ENCODE results near the gene XIRP1.

The XIRP1 gene

GRCh38 chr3:39144095-39144747 is 48.2 kb downstream of the XIRP1 start:
- DNase-seq (ENCODE audit: extremely low read depth, low read depth): no peak
- no peak for TF ChIP-seq CTCF (IDR thresholded peaks at IDR 0.05; ENCODE audit: low read depth, low read length)

DNA sequence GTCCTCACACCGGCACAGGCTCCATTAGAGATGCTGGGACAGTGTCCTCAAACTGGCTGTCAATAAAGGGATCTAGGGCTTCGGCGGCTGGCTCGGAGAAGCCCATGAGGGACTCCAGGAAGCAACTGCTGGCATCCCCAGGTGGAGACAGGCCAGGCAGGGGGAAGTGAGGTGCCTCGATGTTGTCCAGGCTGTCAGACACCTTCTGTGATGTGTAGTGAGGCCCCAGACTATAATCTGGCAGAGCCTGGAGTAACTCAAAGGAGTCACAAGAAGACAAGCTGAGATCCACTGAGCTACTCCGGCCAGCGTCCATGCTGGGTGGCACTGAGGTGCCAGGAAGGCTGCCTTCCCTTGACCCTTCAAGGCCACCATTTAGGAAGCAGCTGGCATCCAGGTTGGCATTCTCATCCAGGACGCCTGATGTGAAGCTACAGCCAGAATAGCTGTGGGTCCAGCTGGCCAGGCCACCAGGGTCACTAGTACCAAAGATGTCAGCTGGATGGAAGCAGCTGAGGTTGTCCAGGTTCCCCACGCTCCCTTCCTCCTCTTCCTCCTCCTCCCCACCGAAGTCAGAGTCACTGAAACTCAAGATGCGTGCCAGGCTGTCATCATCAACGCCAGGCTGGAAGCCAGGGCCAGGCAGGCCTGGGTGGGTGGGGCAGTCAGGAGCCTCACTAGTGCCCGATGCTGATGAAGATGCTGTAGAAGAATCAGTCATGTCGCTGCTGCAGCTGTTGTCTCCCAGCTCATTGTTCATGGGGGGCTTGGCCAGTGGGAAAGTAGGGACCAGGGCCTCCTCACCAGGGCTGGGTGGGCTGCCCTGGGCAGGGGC is 49.1 kb downstream of the XIRP1 start:
- no peak for TF ChIP-seq CTCF (IDR thresholded peaks at IDR 0.05; ENCODE audit: low read depth, low read length)
- DNase-seq (ENCODE audit: extremely low read depth, low read depth): no peak

- TF ChIP-seq CTCF (IDR thresholded peaks at IDR 0.05; ENCODE audit: low read depth, low read length): no peak
- no peak for DNase-seq (ENCODE audit: extremely low read depth, low read depth)
Measured at GRCh38 chr3:39142067-39142466, 50.3 kb downstream of the XIRP1 start.

DNA sequence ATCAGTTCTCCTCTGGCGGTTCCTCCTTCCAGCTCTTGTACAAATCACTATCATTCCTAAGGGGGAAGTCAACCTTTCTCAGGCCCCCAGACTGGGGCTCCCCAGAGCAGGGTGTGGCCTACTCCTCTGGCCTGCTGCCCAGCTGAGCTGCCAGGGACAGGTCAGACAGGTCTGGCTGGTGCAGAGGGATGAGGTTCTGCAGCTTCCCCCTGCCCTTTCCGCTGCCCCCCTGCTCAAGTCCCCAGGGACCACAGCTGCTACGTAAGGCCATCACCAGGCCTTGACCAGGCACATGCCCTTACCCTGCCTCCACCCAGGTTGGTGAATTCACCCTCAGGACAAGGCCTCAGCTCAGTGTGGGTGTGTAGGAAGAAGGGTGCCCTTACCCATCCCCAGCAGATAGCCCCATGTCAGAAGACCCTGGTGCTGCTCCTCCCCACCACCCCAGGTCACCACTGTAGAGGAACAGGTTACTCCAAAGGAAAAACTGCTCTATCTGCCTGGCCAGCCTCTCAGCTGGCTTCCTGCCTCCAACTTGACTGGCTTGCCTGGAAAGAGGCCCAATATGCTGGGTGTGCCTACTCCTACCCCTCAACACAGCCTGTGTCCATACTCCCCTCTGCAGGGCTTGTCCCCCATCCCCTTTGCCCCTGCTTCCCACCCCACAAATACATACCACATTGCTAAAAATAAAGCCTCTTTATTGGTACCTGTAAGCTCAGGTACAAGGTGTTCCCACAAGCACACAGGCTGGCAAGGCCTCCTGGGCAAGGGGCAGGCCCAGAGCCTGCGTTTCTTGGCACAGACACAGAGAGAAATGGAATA is 51.0 kb downstream of the XIRP1 start:
- no peak for DNase-seq (ENCODE audit: extremely low read depth, low read depth)
- no peak for TF ChIP-seq CTCF (IDR thresholded peaks at IDR 0.05; ENCODE audit: low read depth, low read length)

GRCh38 chr3:39140341-39140971 is 51.9 kb downstream of the XIRP1 start:
- no peak for DNase-seq (ENCODE audit: extremely low read depth, low read depth)
- no peak for TF ChIP-seq CTCF (IDR thresholded peaks at IDR 0.05; ENCODE audit: low read depth, low read length)

DNA sequence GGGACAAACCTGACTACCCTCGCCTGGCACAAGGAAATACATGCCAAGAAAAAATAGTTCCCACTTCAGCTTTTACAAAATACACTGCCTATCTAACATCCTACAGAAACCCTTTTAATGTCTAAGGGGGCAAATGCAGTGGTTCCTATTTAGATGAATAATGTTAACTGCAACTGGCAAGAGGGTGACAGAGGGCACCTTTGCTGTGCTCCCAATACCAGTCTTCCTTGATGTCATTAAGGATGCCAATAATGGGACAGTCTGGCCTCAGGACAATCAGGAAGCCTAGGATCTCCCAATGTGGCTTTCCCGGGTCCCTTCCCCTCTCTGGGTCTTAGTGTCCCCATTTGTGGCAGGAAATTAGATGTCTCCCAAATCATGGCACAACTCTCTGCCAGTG is 53.0 kb downstream of the XIRP1 start:
- no peak for DNase-seq (ENCODE audit: extremely low read depth, low read depth)

More for the DNA sequence above, 53.0 kb downstream of the XIRP1 start:
- TF ChIP-seq CTCF (IDR thresholded peaks at IDR 0.05; ENCODE audit: low read depth, low read length): no peak

All from AG09319 (cell line).